ENCODE results near the gene NRG3.

DNA sequence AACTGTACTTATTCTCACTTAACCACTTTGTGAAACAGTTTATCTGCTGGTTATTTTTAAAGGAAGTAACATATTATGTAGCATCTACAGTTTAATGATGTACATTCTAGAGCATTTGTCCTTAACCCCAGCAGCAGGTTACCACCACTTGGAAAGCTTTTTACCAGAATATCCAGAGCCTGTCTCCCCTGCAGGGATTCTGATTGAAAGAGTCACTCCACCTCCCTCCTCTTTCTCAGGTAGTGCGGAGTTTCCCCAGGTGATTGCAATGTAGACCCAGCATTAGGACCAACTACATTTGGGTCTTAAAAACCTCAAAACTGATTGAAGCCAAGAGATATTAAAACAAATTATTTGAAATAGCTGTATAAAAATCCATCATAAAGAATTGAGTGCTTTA is 53.1 kb downstream of the NRG3 start:
- TF ChIP-seq ZNF274 (IDR thresholded peaks at IDR 0.05; ENCODE audit: low read depth, low read length), result no peak
- TF ChIP-seq SUZ12 (IDR thresholded peaks at IDR 0.05; ENCODE audit: extremely low read depth, insufficient read depth, insufficient read length), result no peak
- TF ChIP-seq YY1 (IDR thresholded peaks at IDR 0.05; ENCODE audit: insufficient read depth, insufficient read length), result no peak

Data from NT2/D1 (cell line).